Esophagus muscularis mucosa (tissue), 4 donors: ENCODE data around the gene RFK. TPM values are rescaled to one million over a fixed set of nuclear protein-coding genes. Genes with fewer than 3 reads are reported as not detected.
A peak's percentile ranks its signal among the peaks of the same experiment; 100 is the strongest.

Source experiments
- DNase-seq: peaks from one replicate; pipeline ENCODE4 v3.0.0-alpha.2; 2017; ENCODE audit errors: extremely low spot score
- H3K27ac ChIP-seq, 4 donors: fragments of 200-600 bp; sonication (generic); replicated peaks in 1 of 4; 1 replicate in 3 of 4; 2 replicates in 1 of 4; pipeline ENCODE4 v1.5.1; 2016 to 2019; ENCODE audit warnings: mild to moderate bottlenecking in 1 of 4
- H3K27me3 ChIP-seq, 4 donors: fragments of 200-600 bp; sonication (generic); one replicate each; pipeline versions ENCODE4 v1.5.1 to v1.6.0; 2016 to 2019
- H3K36me3 ChIP-seq, 4 donors: fragments of 200-600 bp; sonication (generic); one replicate each; pipeline ENCODE4 v1.5.1; 2016 to 2019
- H3K4me1 ChIP-seq, 4 donors: fragments of 200-600 bp; sonication (generic); one replicate each; pipeline ENCODE4 v1.5.1; 2016 to 2019
- H3K4me3 ChIP-seq, 4 donors: fragments of 200-600 bp; sonication (generic); 1 replicate in 2 of 4; 2 replicates in 2 of 4; pipeline ENCODE4 v1.5.1; 2016 to 2019; ENCODE audit warnings: mild to moderate bottlenecking in 4 of 4, moderate library complexity in 1 of 4
- H3K9me3 ChIP-seq, 4 donors: fragments of 200-600 bp; sonication (generic); 1 replicate in 3 of 4; 2 replicates in 1 of 4; pipeline ENCODE4 v1.5.1; 2016 to 2019
- CTCF ChIP-seq, 3 experiments: fragments of 200-600 bp in 2 of 3; fragments of 450-650 bp in 1 of 3; sonication (generic) in 2 of 3; IDR thresholded peaks; one replicate each; pipeline ENCODE4 v1.5.1; 2017 to 2019; ENCODE audit warnings: antibody characterized with exemption in 3 of 3, mild to moderate bottlenecking in 2 of 3, moderate library complexity in 1 of 3
- EP300 ChIP-seq: sonication (generic); formaldehyde crosslinking; IDR thresholded peaks from one replicate; pipeline ENCODE4 v1.6.1; 2017; ENCODE audit warnings: antibody characterized with exemption
- POLR2A ChIP-seq: fragments of 450-650 bp; IDR thresholded peaks from one replicate; pipeline ENCODE4 v1.6.1; 2017; ENCODE audit warnings: antibody characterized with exemption, moderate library complexity, mild to moderate bottlenecking, low read depth
- POLR2AphosphoS5 ChIP-seq, 2 donors: sonication (generic); formaldehyde crosslinking; IDR thresholded peaks; one replicate each; pipeline ENCODE4 v1.6.1; 2017; ENCODE audit warnings: antibody characterized with exemption in 2 of 2
- WGBS: methylation state at CpG from one replicate; pipeline ENCODE4 v1.1.5; 2018; 5-methylcytosine and 5-hydroxymethylcytosine counted together
- intact Hi-C: fragments of 100-400 bp; cut with DNase I; formaldehyde crosslinking; loops from one replicate; pipeline ENCODE4 v1.15.1; 2023
- total RNA-seq, 4 donors: library from RNA; depleted of rRNA; stranded (reverse); fragments of >200 nt; gene quantifications; one replicate each; pipeline versions ENCODE4 v1.1.0 to v1.2.1, GENCODE V29; 2016

RFK gene
- total RNA-seq, 4 donors from 2014 or later = 19.1 to 27.3 (median 19.6) TPM

DNA sequence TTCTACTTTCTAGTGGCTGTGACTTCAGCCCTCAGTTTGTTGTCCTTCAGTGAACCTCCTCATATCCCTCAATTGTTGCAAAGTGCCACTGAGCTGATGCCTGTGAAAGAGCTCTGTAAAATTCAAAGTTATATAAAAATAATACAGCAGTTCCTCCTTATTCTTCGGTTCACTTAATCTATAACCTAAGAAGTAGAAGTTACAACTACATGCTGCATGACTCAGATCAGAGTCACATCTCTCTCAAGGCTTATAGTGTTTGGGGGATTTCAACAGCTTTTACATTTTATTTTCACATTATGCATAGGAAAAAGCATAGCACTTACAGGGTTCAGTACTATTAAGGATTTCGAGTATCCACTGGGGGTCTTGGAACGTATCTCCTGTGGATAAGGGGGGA, 39.6 kb upstream of the RFK start:
- Histone ChIP-seq H3K27ac (no peak overlapping the region), H3K4me1 (no peaks in the 10 kb centered on the region), H3K4me3 (no peak overlapping the region), H3K9me3 (no peaks in the 10 kb centered on the region), H3K36me3 (no peaks in the 10 kb centered on the region), H3K27me3 (no peaks in the 10 kb centered on the region)
- WGBS = 92% methylated on average over 3 of the region's 3 CpGs
- TF ChIP-seq POLR2A (no peak), POLR2AphosphoS5 (IDR thresholded peaks at IDR 0.05) (no peak), CTCF (IDR thresholded peaks at IDR 0.05) (no peak), EP300 (no peak)
- DNase-seq = no peak
- intact Hi-C loops = no loop called here

DNA sequence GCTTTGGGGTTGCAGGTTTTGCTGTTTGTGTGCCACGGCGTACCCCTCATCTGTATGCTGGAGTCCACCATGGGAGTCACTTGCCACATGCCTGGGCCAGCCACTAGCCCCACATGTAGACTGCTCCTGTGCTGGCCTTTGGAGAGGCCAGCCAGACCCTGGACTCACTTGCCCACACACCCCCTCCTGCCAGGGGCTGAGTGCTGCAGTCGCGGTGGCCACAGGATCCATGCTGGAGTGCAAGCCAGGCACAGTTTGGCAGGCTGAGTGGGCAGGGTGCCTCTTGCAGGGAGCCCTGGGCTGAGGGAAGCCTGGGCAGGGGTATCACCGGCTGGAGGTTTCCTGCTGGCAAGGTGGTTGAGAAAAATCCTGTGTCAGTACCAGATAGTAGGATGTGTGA, 39.2 kb upstream of the RFK start:
- DNase-seq = no peak
- no peaks in the 10 kb centered on the region for H3K9me3 ChIP-seq
- H3K27me3 ChIP-seq = no peaks in the 10 kb centered on the region
- TF ChIP-seq CTCF (IDR thresholded peaks at IDR 0.05) = no peak
- no peak for TF ChIP-seq EP300
- TF ChIP-seq POLR2AphosphoS5 (IDR thresholded peaks at IDR 0.05) = no peak
- no peak for TF ChIP-seq POLR2A
- intact Hi-C loops = no loop called here
- H3K4me3 ChIP-seq = no peak overlapping the region
- H3K4me1 ChIP-seq = no peaks in the 10 kb centered on the region
- H3K27ac ChIP-seq = no peak overlapping the region
- no peaks in the 10 kb centered on the region for H3K36me3 ChIP-seq
- 86% methylated on average over 4 of the region's 5 CpGs for WGBS

DNA sequence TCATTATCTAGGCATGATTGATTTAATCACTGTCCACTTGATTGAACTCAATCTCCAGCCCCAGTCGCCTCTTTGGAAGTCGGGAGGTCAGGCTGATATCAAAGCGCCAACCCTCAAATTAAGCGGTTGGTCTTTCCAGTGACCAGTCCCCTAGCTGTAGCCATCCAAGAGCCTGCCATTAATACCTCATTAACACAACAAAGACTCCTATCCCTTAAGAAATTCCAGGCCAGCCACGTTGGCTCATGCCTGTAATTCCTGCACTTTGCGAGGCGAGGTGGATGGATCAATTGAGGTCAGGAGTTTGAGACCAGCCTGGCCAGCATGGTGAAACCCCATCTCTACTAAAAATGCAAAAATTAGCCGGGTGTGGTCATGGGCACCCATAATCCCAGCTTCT, 37.4 kb upstream of the RFK start:
- Histone ChIP-seq H3K36me3 (no peaks in the 10 kb centered on the region), H3K4me1 (no peaks in the 10 kb centered on the region), H3K9me3 (no peaks in the 10 kb centered on the region), H3K4me3 (no peak overlapping the region), H3K27ac (no peak overlapping the region), H3K27me3 (no peaks in the 10 kb centered on the region)
- TF ChIP-seq POLR2A = no peak
- no peak for TF ChIP-seq CTCF (IDR thresholded peaks at IDR 0.05)
- no peak for TF ChIP-seq EP300
- DNase-seq = no peak
- WGBS = 95% methylated on average over 8 of the region's 8 CpGs
- intact Hi-C loops = no loop called here

DNA sequence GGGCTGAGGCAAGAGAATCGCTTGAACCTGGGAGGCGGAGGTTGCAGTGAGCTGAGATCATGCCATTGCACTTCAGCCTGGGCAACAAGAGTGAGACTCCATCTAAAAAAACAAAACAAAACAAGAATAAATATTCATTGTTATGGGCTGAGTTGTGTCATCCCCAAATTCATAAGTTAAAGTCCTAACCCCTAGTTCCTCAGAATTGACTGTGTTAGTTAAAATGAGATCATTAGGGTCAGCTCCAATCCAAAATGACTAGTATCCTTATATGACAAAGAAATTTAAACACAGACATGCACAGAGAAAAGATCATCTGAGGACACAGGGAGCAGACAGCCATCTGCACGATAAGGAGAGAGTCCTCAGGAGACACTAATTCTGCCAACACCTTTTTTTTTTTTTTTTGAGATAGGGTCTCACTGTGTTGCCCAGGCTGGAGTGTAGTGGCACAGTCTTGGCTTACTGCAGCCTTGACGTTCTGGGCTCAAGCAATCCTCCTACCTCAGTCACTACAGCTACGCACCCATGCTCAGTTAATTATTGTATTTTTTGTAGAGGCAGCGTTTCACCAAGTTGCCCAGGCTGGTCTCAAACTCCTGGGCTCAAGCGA, 32.7 kb upstream of the RFK start:
- no peak overlapping the region for H3K27ac ChIP-seq
- intact Hi-C loops = no loop called here
- H3K4me1 ChIP-seq = no peaks in the 10 kb centered on the region
- WGBS = 84% methylated on average over 7 of the region's 7 CpGs
- H3K27me3 ChIP-seq = no peaks in the 10 kb centered on the region
- TF ChIP-seq POLR2AphosphoS5 (IDR thresholded peaks at IDR 0.05) = no peak
- no peak for TF ChIP-seq EP300
- TF ChIP-seq CTCF (IDR thresholded peaks at IDR 0.05) = no peak
- no peak for TF ChIP-seq POLR2A
- DNase-seq = peak; percentile 8
- H3K36me3 ChIP-seq = no peaks in the 10 kb centered on the region
- H3K4me3 ChIP-seq = no peak overlapping the region
- H3K9me3 ChIP-seq = no peaks in the 10 kb centered on the region
